Mucosa of descending colon (tissue), 3 donors: ENCODE data around the gene CFL1. TPM values are rescaled to one million over a fixed set of nuclear protein-coding genes. Genes with fewer than 3 reads are reported as not detected.

Experiments used
- ATAC-seq: fragments of 200-7000 bp; cut with Tn5 transposase; one replicate; pipeline ENCODE4 v1.9.1; 2020; ENCODE audit warnings: mild to moderate bottlenecking, moderate library complexity
- DNase-seq, 3 donors: peaks; one replicate each; pipeline ENCODE4 v3.0.0-alpha.2; 2020
- H3K36me3 ChIP-seq: fragments of 200-600 bp; one replicate; pipeline ENCODE4 v1.8.0; 2021; ENCODE audit warnings: low read depth, mild to moderate bottlenecking
- H3K4me1 ChIP-seq: fragments of 200-600 bp; one replicate; pipeline ENCODE4 v1.8.0; 2021; ENCODE audit warnings: low read depth, mild to moderate bottlenecking
- H3K4me3 ChIP-seq: fragments of 200-600 bp; one replicate; pipeline ENCODE4 v1.8.0; 2021; ENCODE audit warnings: mild to moderate bottlenecking
- H3K9me3 ChIP-seq: fragments of 200-600 bp; one replicate; pipeline ENCODE4 v1.8.0; 2021; ENCODE audit warnings: mild to moderate bottlenecking
- intact Hi-C, 2 donors: fragments of 100-400 bp; cut with DNase I in 1 of 2; cut with micrococcal nuclease in 1 of 2; formaldehyde crosslinking; loops; one replicate each; pipeline versions ENCODE4 v1.11.0 to v1.11.1; 2022; cut with DNase I, micrococcal nuclease
- total RNA-seq, 3 donors: library from RNA; stranded (reverse); fragmentation: NEBNext Ultra II Directional in 2 of 3; extraction: Animal tissue kit (Norgen Biotek cat#: 25700) in 2 of 3; gene quantifications; one replicate each; pipeline versions ENCODE4 v1.2.1 to v1.2.4, GENCODE V29; 2021 to 2023
- TF ChIP-seq, protein P1 (sequence below): fragments of 200-600 bp; IDR thresholded peaks from one replicate; pipeline ENCODE4 v1.8.0; 2022; ENCODE audit warnings: antibody characterized with exemption, mild to moderate bottlenecking
- donor health status: DM: no; HTN: no; CAD: no; lungs with moderate emphysema.
- donor health status: DM: no; HTN: no; CAD: no.
- donor health status: DM: no; HTN: yes; CAD: no.

Gene CFL1
- total RNA-seq, 3 donors from 2014 or later, result 1,004 to 2,046 (median 1,725) TPM

DNA sequence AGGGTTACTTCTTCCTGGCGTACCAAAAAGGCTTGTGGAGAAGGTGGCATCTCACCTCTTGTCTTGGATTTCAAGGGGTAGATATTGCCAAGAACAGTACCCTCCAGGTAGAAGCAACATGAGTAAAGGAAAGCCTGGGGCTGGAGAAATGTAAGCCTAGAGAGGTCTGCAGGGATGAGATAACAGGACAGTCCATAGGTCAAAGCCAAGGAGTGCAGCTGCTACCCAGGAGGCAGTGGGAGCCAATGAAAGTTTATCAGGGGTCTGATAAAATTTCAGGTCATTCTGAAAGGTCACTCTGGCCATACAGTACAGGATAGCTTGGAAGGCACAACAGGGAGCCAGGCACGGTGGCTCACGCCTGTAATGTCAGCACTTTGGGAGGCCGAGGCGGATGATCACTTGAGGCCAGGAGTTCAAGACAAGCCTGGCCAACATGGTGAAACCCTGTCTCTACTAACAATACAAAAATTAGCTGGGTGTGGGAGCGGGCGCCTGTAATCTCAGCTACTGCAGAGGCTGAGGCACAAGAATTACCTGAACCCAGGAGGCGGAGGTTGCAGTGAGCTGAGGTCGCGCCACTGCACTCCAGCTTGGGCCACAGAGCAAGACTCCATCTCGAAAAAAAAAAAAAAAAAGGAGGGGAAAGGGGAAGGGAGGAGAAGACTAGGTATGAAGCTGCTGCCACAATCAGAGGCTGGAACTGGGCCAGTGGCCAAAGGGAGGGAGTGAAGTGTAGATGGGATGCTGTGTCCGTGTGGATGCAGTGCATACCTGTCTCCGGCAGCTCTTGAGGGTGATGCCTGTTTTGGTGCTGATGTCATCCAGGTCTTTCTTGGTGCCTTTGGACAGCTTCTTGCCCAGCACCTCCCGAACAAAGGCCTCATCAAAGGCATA is 29.1 kb upstream of the CFL1 start:
- intact Hi-C loops, result loop anchor here (10.0 kb wide), 1 partner anchor 98 kb away; no protein-coding TSS in a partner anchor
- peak in 1 of 3 donors; percentile 45 for DNase-seq
- no peaks in the 10 kb centered on the region for H3K36me3 ChIP-seq

DNA sequence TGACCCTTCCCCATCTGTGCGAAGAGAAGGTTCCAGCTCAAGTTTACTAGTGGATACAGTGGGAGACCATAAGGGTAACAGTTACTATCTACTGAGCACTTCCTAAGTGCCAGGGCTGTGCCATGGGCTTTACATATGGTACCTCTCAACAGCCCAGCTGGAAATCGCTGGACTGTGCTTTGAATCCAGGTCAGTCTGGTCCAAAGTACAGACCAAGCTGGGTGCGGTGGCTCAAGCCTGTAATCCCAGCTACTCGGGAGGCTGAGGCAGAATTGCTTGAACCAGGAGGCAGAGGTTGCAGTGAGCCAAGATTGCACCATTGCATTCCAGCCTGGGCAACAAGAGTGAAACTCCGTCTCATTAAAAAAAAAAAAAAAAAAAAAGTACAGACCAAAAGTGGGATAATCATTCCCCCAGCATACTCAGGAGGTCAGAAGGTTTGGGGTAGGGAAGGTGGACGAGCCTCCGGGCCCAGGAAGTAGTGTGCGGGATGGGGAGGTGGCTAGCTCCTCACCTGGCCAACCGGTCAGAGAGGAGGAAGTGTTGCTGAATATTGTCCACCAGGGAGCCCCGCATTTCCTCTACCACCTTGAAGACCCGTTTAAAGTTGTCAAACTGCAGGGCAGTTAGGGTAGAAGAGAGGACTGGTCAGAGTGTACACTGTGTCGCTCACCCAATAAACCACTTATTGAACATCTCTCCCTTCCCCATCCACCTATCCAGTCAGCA is 28.0 kb upstream of the CFL1 start:
- peak in 1 of 3 donors; percentile 18 for DNase-seq
- intact Hi-C loops, result loop anchor here (10.0 kb wide), 1 partner anchor 99 kb away; no protein-coding TSS in a partner anchor

More for the DNA sequence above, 29.1 kb upstream of the CFL1 start:
- no peaks in the 10 kb centered on the region for H3K9me3 ChIP-seq
- no peak overlapping the region for H3K4me3 ChIP-seq
- TF ChIP-seq, protein P1, sequence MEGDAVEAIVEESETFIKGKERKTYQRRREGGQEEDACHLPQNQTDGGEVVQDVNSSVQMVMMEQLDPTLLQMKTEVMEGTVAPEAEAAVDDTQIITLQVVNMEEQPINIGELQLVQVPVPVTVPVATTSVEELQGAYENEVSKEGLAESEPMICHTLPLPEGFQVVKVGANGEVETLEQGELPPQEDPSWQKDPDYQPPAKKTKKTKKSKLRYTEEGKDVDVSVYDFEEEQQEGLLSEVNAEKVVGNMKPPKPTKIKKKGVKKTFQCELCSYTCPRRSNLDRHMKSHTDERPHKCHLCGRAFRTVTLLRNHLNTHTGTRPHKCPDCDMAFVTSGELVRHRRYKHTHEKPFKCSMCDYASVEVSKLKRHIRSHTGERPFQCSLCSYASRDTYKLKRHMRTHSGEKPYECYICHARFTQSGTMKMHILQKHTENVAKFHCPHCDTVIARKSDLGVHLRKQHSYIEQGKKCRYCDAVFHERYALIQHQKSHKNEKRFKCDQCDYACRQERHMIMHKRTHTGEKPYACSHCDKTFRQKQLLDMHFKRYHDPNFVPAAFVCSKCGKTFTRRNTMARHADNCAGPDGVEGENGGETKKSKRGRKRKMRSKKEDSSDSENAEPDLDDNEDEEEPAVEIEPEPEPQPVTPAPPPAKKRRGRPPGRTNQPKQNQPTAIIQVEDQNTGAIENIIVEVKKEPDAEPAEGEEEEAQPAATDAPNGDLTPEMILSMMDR, result no peak
- no peak for ATAC-seq
- peaks cover 32% of the 10 kb centered on the region for H3K4me1 ChIP-seq

GRCh38 chr11:65885231-65885630 is 27.3 kb upstream of the CFL1 start:
- Histone ChIP-seq H3K36me3 (no peaks in the 10 kb centered on the region), H3K4me1 (peaks cover 21% of the 10 kb centered on the region), H3K4me3 (no peak overlapping the region), H3K9me3 (no peaks in the 10 kb centered on the region)
- TF ChIP-seq, protein P1, result no peak
- DNase-seq (peak in 1 of 3 donors; percentile 26), ATAC-seq (no peak)
- intact Hi-C loops, result loop anchor here (10.0 kb wide), 1 partner anchor 100 kb away; no protein-coding TSS in a partner anchor

More for the DNA sequence above, 28.0 kb upstream of the CFL1 start:
- TF ChIP-seq, protein P1, result no peak
- Histone ChIP-seq H3K9me3 (no peaks in the 10 kb centered on the region), H3K4me1 (peaks cover 21% of the 10 kb centered on the region), H3K36me3 (no peaks in the 10 kb centered on the region), H3K4me3 (no peak overlapping the region)
- ATAC-seq, result no peak

GRCh38 chr11:65884716-65885092 is 26.7 kb upstream of the CFL1 start:
- Histone ChIP-seq H3K9me3 (no peaks in the 10 kb centered on the region), H3K36me3 (no peaks in the 10 kb centered on the region), H3K4me3 (no peak overlapping the region), H3K4me1 (peaks cover 17% of the 10 kb centered on the region)
- ATAC-seq (peak; percentile 56), DNase-seq (peak in 2 of 3 donors; percentile 82 to 86)
- intact Hi-C loops, result loop anchor here (10.0 kb wide), 1 partner anchor 100 kb away; no protein-coding TSS in a partner anchor
- TF ChIP-seq, protein P1, result peak; percentile 98

DNA sequence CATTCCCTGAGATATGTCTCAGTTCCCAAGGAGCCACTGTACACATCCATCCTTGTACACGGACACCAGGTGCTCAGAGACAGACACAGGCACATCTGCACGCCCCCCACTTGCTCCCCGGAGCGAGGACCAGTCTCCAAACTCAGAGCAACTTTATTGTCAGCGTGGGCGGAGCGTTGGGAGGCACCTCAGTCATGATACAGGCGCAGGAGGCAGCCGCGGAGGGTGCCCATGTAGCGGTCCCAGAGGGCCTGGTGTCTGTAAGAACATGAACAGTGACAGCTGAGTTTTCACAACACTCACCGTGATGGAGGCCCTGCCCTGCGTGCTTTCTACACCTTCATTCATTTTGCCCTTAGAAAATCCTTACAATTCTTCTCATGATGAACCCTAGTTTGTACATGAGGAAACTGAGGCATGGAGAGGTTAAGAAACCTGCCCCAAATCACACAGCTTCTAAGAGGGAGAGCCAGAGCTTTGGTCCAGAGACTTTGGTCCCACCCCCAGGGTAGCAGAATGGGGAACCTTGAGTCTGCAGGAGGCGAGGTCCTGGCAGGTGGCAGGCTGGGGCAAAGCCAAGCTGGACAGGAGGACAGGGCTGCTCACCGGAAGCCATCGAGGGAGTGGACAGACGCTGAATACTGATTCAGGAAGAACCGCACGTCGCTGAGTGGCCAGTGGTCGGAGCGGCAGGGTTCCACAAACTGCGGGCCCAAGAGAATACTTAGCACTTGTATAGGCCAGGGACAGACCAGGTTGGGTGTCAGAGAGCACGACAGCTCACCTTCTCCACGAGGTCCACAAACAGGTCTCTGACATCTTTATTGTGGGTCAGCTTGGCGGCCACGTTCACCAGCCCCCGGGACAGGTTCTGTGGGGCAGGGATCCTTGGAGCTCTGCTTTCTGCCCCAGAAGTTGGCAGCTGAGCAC is 26.1 kb upstream of the CFL1 start:
- intact Hi-C loops, result loop anchor here (10.0 kb wide), 1 partner anchor 101 kb away; no protein-coding TSS in a partner anchor
- Histone ChIP-seq H3K4me3 (no peak overlapping the region), H3K36me3 (no peaks in the 10 kb centered on the region), H3K4me1 (peaks cover 16% of the 10 kb centered on the region), H3K9me3 (no peaks in the 10 kb centered on the region)
- ATAC-seq (no peak), DNase-seq (peak in 2 of 3 donors; percentile 16 to 31)
- TF ChIP-seq, protein P1, result no peak
